RPMI8226 (cell line): ENCODE data around the gene ZNF865.

Source experiments
- DNase-seq: peaks from one replicate; pipeline ENCODE4 v3.0.0-alpha.2; 2015

ZNF865 gene

GRCh38 chr19:55663846-55664536, 58.5 kb downstream of the ZNF865 start:
- no peak for DNase-seq

DNA sequence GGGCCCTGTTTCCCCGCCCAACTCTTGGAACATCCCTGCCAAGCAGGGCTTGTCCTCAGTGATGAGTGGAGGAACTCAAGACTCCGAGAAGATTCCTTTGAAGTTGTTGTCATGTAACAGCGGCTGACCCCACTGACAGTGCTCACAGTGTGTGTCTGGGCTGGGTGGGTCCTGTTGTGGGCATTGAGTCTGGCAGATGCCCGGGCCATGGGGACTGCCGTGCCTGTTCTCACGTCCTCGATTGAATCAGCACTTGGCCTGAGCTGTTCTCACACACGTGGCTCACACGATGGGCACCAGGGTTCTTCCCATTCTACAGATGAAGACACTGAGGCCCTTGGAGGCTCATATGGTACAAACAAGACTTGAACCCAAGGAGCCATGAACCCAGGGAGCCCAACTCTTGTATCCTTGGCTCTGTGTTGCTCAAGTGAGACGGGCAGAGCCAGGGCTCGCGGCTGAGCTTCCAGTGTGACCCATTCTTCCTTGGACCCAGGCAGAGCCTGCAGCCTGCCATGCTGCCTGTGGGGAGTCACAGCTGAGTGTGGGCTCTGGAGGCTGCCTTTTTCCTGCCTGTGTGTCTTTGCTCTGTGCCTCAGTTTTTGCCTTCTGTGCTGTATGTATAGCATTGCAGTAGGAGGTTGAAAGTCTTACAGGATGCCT, 61.0 kb downstream of the ZNF865 start:
- DNase-seq: no peak
